Measurements from ENCODE around the gene DUSP22.

DNA sequence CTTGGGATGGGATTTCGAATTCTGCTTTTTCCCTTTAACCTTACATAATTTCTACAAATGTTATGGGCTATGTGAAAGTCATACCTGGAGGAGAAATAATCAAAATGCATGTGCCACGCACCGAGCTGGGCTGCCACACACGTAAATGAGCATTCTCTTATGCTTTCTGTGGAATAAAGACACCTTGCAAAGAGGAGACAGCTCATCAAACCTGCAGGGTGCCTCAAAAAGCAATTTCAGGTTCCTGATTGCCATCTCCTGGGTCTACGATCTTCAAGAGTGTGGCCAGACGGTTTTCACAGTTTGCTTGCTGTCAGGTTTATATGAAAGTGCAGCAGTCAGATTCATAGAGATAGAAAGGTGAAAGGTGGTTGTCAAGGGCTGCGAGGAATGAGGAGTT is 36.6 kb downstream of the DUSP22 start:
- TF ChIP-seq YY1 (IDR thresholded peaks at IDR 0.05; ENCODE audit: low read depth, low read length) (no peak), POLR2A (IDR thresholded peaks at IDR 0.05; ENCODE audit: control extremely low read depth in 1 of 2, low read depth in 2 of 2, low read length in 2 of 2) (no peak), FOSL1 (IDR thresholded peaks at IDR 0.05; ENCODE audit: insufficient read depth, low read depth, low read length) (no peak), BACH1 (IDR thresholded peaks at IDR 0.05; ENCODE audit: low read length) (no peak), SIX5 (IDR thresholded peaks at IDR 0.05; ENCODE audit: low read depth, low read length) (no peak), KDM4A (IDR thresholded peaks at IDR 0.05; ENCODE audit: low read depth, low read length, severe bottlenecking) (no peak), SP1 (IDR thresholded peaks at IDR 0.05; ENCODE audit: low read depth, low read length) (no peak), EP300 (IDR thresholded peaks at IDR 0.05; ENCODE audit: borderline replicate concordance in 1 of 2, low read depth in 2 of 2, low read length in 2 of 2) (no peak), CBX5 (IDR thresholded peaks at IDR 0.05; ENCODE audit: low read depth, low read length) (no peak)
- TF ChIP-seq, protein P1, sequence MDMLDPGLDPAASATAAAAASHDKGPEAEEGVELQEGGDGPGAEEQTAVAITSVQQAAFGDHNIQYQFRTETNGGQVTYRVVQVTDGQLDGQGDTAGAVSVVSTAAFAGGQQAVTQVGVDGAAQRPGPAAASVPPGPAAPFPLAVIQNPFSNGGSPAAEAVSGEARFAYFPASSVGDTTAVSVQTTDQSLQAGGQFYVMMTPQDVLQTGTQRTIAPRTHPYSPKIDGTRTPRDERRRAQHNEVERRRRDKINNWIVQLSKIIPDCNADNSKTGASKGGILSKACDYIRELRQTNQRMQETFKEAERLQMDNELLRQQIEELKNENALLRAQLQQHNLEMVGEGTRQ (IDR thresholded peaks at IDR 0.05; ENCODE audit: low read length), result no peak
- TF ChIP-seq, protein P2, sequence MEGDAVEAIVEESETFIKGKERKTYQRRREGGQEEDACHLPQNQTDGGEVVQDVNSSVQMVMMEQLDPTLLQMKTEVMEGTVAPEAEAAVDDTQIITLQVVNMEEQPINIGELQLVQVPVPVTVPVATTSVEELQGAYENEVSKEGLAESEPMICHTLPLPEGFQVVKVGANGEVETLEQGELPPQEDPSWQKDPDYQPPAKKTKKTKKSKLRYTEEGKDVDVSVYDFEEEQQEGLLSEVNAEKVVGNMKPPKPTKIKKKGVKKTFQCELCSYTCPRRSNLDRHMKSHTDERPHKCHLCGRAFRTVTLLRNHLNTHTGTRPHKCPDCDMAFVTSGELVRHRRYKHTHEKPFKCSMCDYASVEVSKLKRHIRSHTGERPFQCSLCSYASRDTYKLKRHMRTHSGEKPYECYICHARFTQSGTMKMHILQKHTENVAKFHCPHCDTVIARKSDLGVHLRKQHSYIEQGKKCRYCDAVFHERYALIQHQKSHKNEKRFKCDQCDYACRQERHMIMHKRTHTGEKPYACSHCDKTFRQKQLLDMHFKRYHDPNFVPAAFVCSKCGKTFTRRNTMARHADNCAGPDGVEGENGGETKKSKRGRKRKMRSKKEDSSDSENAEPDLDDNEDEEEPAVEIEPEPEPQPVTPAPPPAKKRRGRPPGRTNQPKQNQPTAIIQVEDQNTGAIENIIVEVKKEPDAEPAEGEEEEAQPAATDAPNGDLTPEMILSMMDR (IDR thresholded peaks at IDR 0.05; ENCODE audit: control extremely low read depth in 1 of 3, insufficient read depth in 1 of 3, low read depth in 1 of 3, low read length in 3 of 3), result no peak
- TF ChIP-seq, protein P3, sequence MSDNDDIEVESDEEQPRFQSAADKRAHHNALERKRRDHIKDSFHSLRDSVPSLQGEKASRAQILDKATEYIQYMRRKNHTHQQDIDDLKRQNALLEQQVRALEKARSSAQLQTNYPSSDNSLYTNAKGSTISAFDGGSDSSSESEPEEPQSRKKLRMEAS (IDR thresholded peaks at IDR 0.05), result no peak
- TF ChIP-seq, protein P4, sequence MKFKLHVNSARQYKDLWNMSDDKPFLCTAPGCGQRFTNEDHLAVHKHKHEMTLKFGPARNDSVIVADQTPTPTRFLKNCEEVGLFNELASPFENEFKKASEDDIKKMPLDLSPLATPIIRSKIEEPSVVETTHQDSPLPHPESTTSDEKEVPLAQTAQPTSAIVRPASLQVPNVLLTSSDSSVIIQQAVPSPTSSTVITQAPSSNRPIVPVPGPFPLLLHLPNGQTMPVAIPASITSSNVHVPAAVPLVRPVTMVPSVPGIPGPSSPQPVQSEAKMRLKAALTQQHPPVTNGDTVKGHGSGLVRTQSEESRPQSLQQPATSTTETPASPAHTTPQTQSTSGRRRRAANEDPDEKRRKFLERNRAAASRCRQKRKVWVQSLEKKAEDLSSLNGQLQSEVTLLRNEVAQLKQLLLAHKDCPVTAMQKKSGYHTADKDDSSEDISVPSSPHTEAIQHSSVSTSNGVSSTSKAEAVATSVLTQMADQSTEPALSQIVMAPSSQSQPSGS (IDR thresholded peaks at IDR 0.05; ENCODE audit: low read length), result no peak
